ENCODE measurements around the gene ADGRB2. TPM values are rescaled to one million over a fixed set of nuclear protein-coding genes. Genes with fewer than 3 reads are reported as not detected.

ADGRB2 gene
- total RNA-seq, 1 experiment from 2014 or later = 12.3 TPM

DNA sequence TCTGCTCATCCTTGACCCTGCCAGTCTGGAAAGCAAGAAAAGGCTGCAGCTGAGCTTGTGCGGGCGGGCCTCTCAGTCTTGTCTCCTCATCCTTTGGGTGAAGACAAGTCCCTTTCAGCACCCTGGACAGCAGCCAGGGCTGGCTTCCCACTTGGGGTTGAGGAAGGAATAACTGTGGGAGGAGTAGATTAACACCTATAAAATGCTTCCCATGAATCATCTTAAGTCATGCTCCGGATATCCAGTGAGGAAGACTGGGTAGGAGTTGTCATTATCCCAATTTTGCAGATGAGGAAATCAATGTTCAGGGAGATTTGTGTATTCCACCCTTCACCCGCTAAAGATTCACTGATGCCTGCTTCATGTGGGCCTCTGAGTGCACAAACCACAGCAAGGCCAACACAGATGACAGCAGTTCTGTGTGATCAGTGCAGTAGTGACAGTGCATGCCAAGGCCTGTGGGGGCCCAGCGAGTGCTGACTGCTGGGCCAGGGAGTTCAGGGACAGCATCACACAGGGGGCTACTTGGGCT, 40.2 kb downstream of the ADGRB2 start:
- no peaks in the 10 kb centered on the region for H3K4me1 ChIP-seq (ENCODE audit: insufficient read depth, low read length)
- H3F3A ChIP-seq (ENCODE audit: low read length, unreplicated experiment) = no peaks in the 10 kb centered on the region
- no peak overlapping the region for H3K4me3 ChIP-seq (ENCODE audit: low read length)
- no peaks in the 10 kb centered on the region for H3K36me3 ChIP-seq (ENCODE audit: low read depth, low read length)
- no peak overlapping the region for H3K9ac ChIP-seq (ENCODE audit: low read length)
- no peaks in the 10 kb centered on the region for H4K20me1 ChIP-seq (ENCODE audit: low read length)
- H3K27ac ChIP-seq (ENCODE audit: low read length) = no peak overlapping the region
- H2AFZ ChIP-seq (ENCODE audit: low read length) = no peak overlapping the region
- DNase-seq (peak; percentile 89), ATAC-seq (peak; percentile 62)
- intact Hi-C loops (cut with micrococcal nuclease) = no loop called here
- H3K27me3 ChIP-seq (ENCODE audit: low read length) = no peaks in the 10 kb centered on the region
- no TSS peak for BruUV-seq (replicated peaks)
- H3K9me3 ChIP-seq (ENCODE audit: low read length) = no peaks in the 10 kb centered on the region
- POLR2A ChIA-PET (ENCODE audit: unreplicated experiment) = no interaction called here
- CTCF ChIA-PET = no interaction called here
- no peaks in the 10 kb centered on the region for H3K79me2 ChIP-seq (ENCODE audit: low read length)
- H3K4me2 ChIP-seq (ENCODE audit: low read length) = no peak overlapping the region
- H3K9me2 ChIP-seq (replicated peaks; ENCODE audit: low read length) = no peaks in the 10 kb centered on the region
- no peak for TF ChIP-seq EZH2 (IDR thresholded peaks at IDR 0.05; ENCODE audit: low read length, unreplicated experiment)
- TF ChIP-seq, protein P1, sequence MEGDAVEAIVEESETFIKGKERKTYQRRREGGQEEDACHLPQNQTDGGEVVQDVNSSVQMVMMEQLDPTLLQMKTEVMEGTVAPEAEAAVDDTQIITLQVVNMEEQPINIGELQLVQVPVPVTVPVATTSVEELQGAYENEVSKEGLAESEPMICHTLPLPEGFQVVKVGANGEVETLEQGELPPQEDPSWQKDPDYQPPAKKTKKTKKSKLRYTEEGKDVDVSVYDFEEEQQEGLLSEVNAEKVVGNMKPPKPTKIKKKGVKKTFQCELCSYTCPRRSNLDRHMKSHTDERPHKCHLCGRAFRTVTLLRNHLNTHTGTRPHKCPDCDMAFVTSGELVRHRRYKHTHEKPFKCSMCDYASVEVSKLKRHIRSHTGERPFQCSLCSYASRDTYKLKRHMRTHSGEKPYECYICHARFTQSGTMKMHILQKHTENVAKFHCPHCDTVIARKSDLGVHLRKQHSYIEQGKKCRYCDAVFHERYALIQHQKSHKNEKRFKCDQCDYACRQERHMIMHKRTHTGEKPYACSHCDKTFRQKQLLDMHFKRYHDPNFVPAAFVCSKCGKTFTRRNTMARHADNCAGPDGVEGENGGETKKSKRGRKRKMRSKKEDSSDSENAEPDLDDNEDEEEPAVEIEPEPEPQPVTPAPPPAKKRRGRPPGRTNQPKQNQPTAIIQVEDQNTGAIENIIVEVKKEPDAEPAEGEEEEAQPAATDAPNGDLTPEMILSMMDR (conservative IDR thresholded peaks at IDR 0.05; ENCODE audit: low read depth, low read length) = no peak
- no peak for TF ChIP-seq EZH2phosphoT487 (IDR thresholded peaks at IDR 0.05; ENCODE audit: borderline replicate concordance, low read length)

DNA sequence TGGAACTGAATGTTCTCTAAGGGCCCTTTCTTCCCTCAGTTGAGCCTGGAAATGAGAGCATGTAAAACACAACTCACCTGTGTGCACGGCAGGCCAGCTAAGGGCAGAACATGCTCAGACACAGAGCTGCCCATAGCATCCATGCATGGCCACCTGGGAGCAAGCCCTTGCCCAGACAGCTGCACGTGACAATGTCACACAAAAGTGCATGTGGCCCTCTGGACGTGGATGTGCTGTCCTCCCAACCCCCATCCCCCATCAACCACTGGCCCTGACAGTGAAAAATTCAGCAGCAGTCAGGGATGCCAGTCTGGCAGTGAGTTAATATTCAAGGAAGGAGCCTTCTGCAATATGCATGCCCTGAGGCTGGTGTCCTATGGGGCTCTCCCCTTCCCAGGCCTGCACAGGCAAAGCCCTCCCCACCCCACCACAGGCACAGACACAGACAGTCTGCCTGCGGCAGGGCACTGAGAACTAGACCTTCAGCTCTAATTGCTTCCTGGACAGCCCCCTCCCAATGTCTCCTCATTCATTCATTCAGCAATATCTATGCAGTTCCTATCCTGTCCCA, 45.7 kb downstream of the ADGRB2 start:
- CTCF ChIA-PET = no interaction called here
- intact Hi-C loops (cut with micrococcal nuclease) = no loop called here

DNA sequence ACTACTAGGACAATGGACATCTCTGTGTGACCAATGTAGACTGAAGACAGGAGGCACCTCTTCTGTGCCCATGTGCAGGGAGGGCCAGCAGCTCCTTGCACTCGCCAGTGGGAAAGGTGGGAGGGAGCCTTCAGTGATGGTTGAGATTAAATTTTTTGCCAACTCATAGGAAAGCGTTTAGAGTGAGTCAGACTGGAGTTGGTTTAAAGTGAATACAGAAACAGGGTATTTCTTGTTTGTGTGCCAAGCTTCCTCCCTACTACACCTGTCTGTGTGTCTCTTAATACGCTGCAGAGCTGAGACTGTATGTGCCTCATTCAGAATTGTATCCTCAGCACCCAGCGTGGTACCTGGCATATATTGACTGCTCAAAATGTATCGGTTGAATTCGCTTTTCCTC, 46.8 kb downstream of the ADGRB2 start:
- H4K20me1 ChIP-seq (ENCODE audit: low read length) = no peaks in the 10 kb centered on the region
- ATAC-seq (no peak), DNase-seq (peak; percentile 80)
- CTCF ChIA-PET = interaction anchor here (0.6 to 1.3 kb wide), 6 partner anchors 43 to 248 kb away, joined by 3 to 6 read pairs (median 4); no protein-coding TSS in a partner anchor
- H3K9me2 ChIP-seq (replicated peaks; ENCODE audit: low read length) = no peaks in the 10 kb centered on the region
- H3K4me1 ChIP-seq (ENCODE audit: insufficient read depth, low read length) = peaks cover 49% of the 10 kb centered on the region
- no peaks in the 10 kb centered on the region for H3K27me3 ChIP-seq (ENCODE audit: low read length)
- H3K27ac ChIP-seq (ENCODE audit: low read length) = peak overlapping the region; percentile 36
- no peaks in the 10 kb centered on the region for H3K79me2 ChIP-seq (ENCODE audit: low read length)
- no peaks in the 10 kb centered on the region for H3K36me3 ChIP-seq (ENCODE audit: low read depth, low read length)
- POLR2A ChIA-PET (ENCODE audit: unreplicated experiment) = no interaction called here
- no peak for TF ChIP-seq EZH2 (IDR thresholded peaks at IDR 0.05; ENCODE audit: low read length, unreplicated experiment)
- no peak for TF ChIP-seq EZH2phosphoT487 (IDR thresholded peaks at IDR 0.05; ENCODE audit: borderline replicate concordance, low read length)
- TF ChIP-seq, protein P1 (conservative IDR thresholded peaks at IDR 0.05; ENCODE audit: low read depth, low read length) = no peak
- H3K9me3 ChIP-seq (ENCODE audit: low read length) = no peaks in the 10 kb centered on the region
- peak overlapping the region; percentile 24 for H3K4me2 ChIP-seq (ENCODE audit: low read length)
- no peak overlapping the region for H2AFZ ChIP-seq (ENCODE audit: low read length)
- no peak overlapping the region for H3K4me3 ChIP-seq (ENCODE audit: low read length)
- BruUV-seq (replicated peaks) = no TSS peak
- intact Hi-C loops (cut with micrococcal nuclease) = no loop called here
- no peaks in the 10 kb centered on the region for H3F3A ChIP-seq (ENCODE audit: low read length, unreplicated experiment)
- H3K9ac ChIP-seq (ENCODE audit: low read length) = no peak overlapping the region

More for the DNA sequence above, 45.7 kb downstream of the ADGRB2 start:
- no peaks in the 10 kb centered on the region for H3K79me2 ChIP-seq (ENCODE audit: low read length)
- TF ChIP-seq EZH2 (IDR thresholded peaks at IDR 0.05; ENCODE audit: low read length, unreplicated experiment) (no peak), EZH2phosphoT487 (IDR thresholded peaks at IDR 0.05; ENCODE audit: borderline replicate concordance, low read length) (no peak)
- TF ChIP-seq, protein P1 (conservative IDR thresholded peaks at IDR 0.05; ENCODE audit: low read depth, low read length) = no peak
- H2AFZ ChIP-seq (ENCODE audit: low read length) = no peak overlapping the region
- POLR2A ChIA-PET (ENCODE audit: unreplicated experiment) = no interaction called here
- no peak overlapping the region for H3K4me3 ChIP-seq (ENCODE audit: low read length)
- no peaks in the 10 kb centered on the region for H3K9me2 ChIP-seq (replicated peaks; ENCODE audit: low read length)
- no peak overlapping the region for H3K4me2 ChIP-seq (ENCODE audit: low read length)
- no peaks in the 10 kb centered on the region for H3K36me3 ChIP-seq (ENCODE audit: low read depth, low read length)
- BruUV-seq (replicated peaks) = no TSS peak
- no peaks in the 10 kb centered on the region for H4K20me1 ChIP-seq (ENCODE audit: low read length)
- H3K27ac ChIP-seq (ENCODE audit: low read length) = no peak overlapping the region
- ATAC-seq = no peak
- no peak for DNase-seq
- H3F3A ChIP-seq (ENCODE audit: low read length, unreplicated experiment) = no peaks in the 10 kb centered on the region
- H3K4me1 ChIP-seq (ENCODE audit: insufficient read depth, low read length) = peaks cover 38% of the 10 kb centered on the region
- H3K9ac ChIP-seq (ENCODE audit: low read length) = no peak overlapping the region
- H3K27me3 ChIP-seq (ENCODE audit: low read length) = no peaks in the 10 kb centered on the region
- no peaks in the 10 kb centered on the region for H3K9me3 ChIP-seq (ENCODE audit: low read length)
